HCT116 (cell line): ENCODE measurements around the gene TENM4. TPM values are rescaled to one million over a fixed set of nuclear protein-coding genes. Genes with fewer than 3 reads are reported as not detected.

Experiments
- ATAC-seq: fragments of 200-7000 bp; cut with Tn5 transposase; 2 replicates; pipeline ENCODE4 v1.9.1; 2020; ENCODE audit warnings: mild to moderate bottlenecking, moderate library complexity
- BruUV-seq: library from RNA; stranded (reverse); fragments of 400-500 nt; replicated peaks from 2 replicates; lab custom pipeline; 2021; lab: Mats Ljungman, UMichigan
- CTCF ChIA-PET: fragments of 300-600 bp; sonication (Branson Sonifier 250); formaldehyde crosslinking; loops from one replicate; lab custom pipeline; 2021; ENCODE audit warnings: antibody characterized with exemption; lab: Charles Lee
- POLR2A ChIA-PET: fragments of 300-600, 350-600 bp; sonication (Branson Sonifier 250); formaldehyde crosslinking; loops from one replicate; lab custom pipeline; 2021; ENCODE audit warnings: antibody characterized with exemption; lab: Charles Lee
- RAD21 ChIA-PET, 2 experiments: fragments of 300-600 bp; sonication (Branson Sonifier 250); formaldehyde crosslinking; loops; one replicate each; lab custom pipeline; 2023; ENCODE audit warnings: low total read pairs in 2 of 2; ENCODE audit not compliant: uncharacterized antibody in 2 of 2, unreplicated experiment in 2 of 2, low non-redundant PET in 1 of 2; lab: Charles Lee
- DNase-seq: peaks from one replicate; pipeline ENCODE4 v3.0.0-alpha.2; 2010; ENCODE audit warnings: low read depth, low spot score
- H2AFZ ChIP-seq: fragments of 200-600 bp; shearing (Covaris generic), sonication (generic); 2 replicates; pipeline ENCODE4 v1.6.1; 2017; ENCODE audit warnings: low read depth, mixed run types, mixed read lengths, antibody characterized with exemption, low read length; ENCODE audit not compliant: poor library complexity, severe bottlenecking
- H3K27ac ChIP-seq: 2 replicates; pipeline ENCODE4 v1.5.1; 2012; ENCODE audit warnings: low read depth, low read length
- H3K27me3 ChIP-seq: fragments of 200-600 bp; sonication (generic); 2 replicates; pipeline ENCODE4 v1.6.1; 2016; ENCODE audit warnings: mixed run types, low read length, mixed read lengths; ENCODE audit not compliant: insufficient read depth
- H3K36me3 ChIP-seq, 2 experiments: fragments of 200-500 bp in 1 of 2; fragments of 200-600 bp in 1 of 2; sonication (Bioruptor generic) in 1 of 2; sonication (generic) in 1 of 2; 2 replicates each; pipeline versions ENCODE4 v1.5.1 to v1.6.1; 2014 to 2016; ENCODE audit warnings: low read length in 2 of 2, inconsistent platforms in 1 of 2, mixed read lengths in 1 of 2, mixed run types in 1 of 2; ENCODE audit not compliant: insufficient read depth in 2 of 2, control insufficient read depth in 1 of 2
- H3K4me1 ChIP-seq, 2 experiments: fragments of 200-600 bp in 1 of 2; sonication (generic) in 1 of 2; 2 replicates each; pipeline versions ENCODE4 v1.5.1 to v1.6.1; 2012 to 2017; ENCODE audit warnings: low read length in 2 of 2, inconsistent platforms in 1 of 2, mild to moderate bottlenecking in 1 of 2, mixed read lengths in 1 of 2, mixed run types in 1 of 2, moderate library complexity in 1 of 2; ENCODE audit not compliant: insufficient read depth in 2 of 2, control insufficient read depth in 1 of 2
- H3K4me2 ChIP-seq: fragments of 200-600 bp; sonication (generic); 2 replicates; pipeline ENCODE4 v1.6.1; 2017; ENCODE audit warnings: mixed run types, low read length, mixed read lengths
- H3K4me3 ChIP-seq, 2 experiments: fragments of 200-600 bp in 1 of 2; sonication (generic) in 1 of 2; replicated peaks in 1 of 2; 2 replicates each; pipeline ENCODE4 v1.5.1; 2011 to 2016; ENCODE audit warnings: low read length in 2 of 2, control low read depth in 1 of 2, low read depth in 1 of 2, mild to moderate bottlenecking in 1 of 2, mixed read lengths in 1 of 2, mixed run types in 1 of 2
- H3K79me2 ChIP-seq: fragments of 200-600 bp; sonication (generic); 2 replicates; pipeline ENCODE4 v1.6.1; 2017; ENCODE audit warnings: mild to moderate bottlenecking, mixed run types, low read length, moderate library complexity, mixed read lengths; ENCODE audit not compliant: insufficient read depth
- H3K9ac ChIP-seq: fragments of 200-600 bp; sonication (generic); 2 replicates; pipeline ENCODE4 v1.6.1; 2016; ENCODE audit warnings: low read length, mixed read lengths
- H3K9me2 ChIP-seq: fragments of 200-600 bp; sonication (generic), shearing (Covaris generic); 2 replicates; pipeline ENCODE4 v1.6.1; 2017; ENCODE audit warnings: mixed run types, mild to moderate bottlenecking, moderate library complexity; ENCODE audit not compliant: insufficient read depth
- H3K9me3 ChIP-seq, 2 experiments: fragments of 200-500 bp in 1 of 2; fragments of 200-600 bp in 1 of 2; sonication (Bioruptor generic) in 1 of 2; sonication (generic) in 1 of 2; 2 replicates each; pipeline ENCODE4 v1.6.1; 2014 to 2017; ENCODE audit warnings: low read length in 2 of 2, mixed read lengths in 2 of 2, inconsistent platforms in 1 of 2, low read depth in 1 of 2, mild to moderate bottlenecking in 1 of 2, mixed run types in 1 of 2, moderate library complexity in 1 of 2; ENCODE audit not compliant: control insufficient read depth in 1 of 2, insufficient read depth in 1 of 2
- H4K20me1 ChIP-seq: fragments of 200-600 bp; sonication (generic), shearing (Covaris generic); 2 replicates; pipeline ENCODE4 v1.6.1; 2017; ENCODE audit warnings: mixed run types, mild to moderate bottlenecking, moderate library complexity; ENCODE audit not compliant: insufficient read depth
- ATF3 ChIP-seq: IDR thresholded peaks from 2 replicates; pipeline ENCODE4 v1.6.1; 2012
- CBX3 ChIP-seq: IDR thresholded peaks from 2 replicates; pipeline ENCODE4 v1.6.1; 2012; ENCODE audit warnings: low read depth
- CEBPB ChIP-seq: IDR thresholded peaks from 2 replicates; pipeline ENCODE4 v1.6.1; 2012; ENCODE audit warnings: low read depth
- CTCF ChIP-seq, 3 experiments: fragments of 200-600 bp in 1 of 3; sonication (generic) in 1 of 3; IDR thresholded peaks in 2 of 3; conservative IDR thresholded peaks in 1 of 3; 2 replicates each; pipeline ENCODE4 v1.5.1; 2012 to 2017; ENCODE audit warnings: low read depth in 2 of 3, low read length in 2 of 3, antibody characterized with exemption in 1 of 3, borderline replicate concordance in 1 of 3, control low read depth in 1 of 3, mild to moderate bottlenecking in 1 of 3, mixed read lengths in 1 of 3, mixed run types in 1 of 3, moderate library complexity in 1 of 3; ENCODE audit not compliant: insufficient read depth in 1 of 3
- EZH2 ChIP-seq: fragments of 200-600 bp; sonication (generic); IDR thresholded peaks from 2 replicates; pipeline ENCODE4 v1.6.1; 2017; ENCODE audit warnings: antibody characterized with exemption, mixed run types
- EZH2phosphoT487 ChIP-seq: fragments of 200-600 bp; IDR thresholded peaks from 2 replicates; pipeline ENCODE4 v1.6.1; 2018; ENCODE audit warnings: antibody characterized with exemption, borderline replicate concordance
- FOSL1 ChIP-seq: IDR thresholded peaks from 2 replicates; pipeline ENCODE4 v1.6.1; 2012; ENCODE audit warnings: low read depth
- JUND ChIP-seq: IDR thresholded peaks from 2 replicates; pipeline ENCODE4 v1.6.1; 2012
- MAX ChIP-seq: IDR thresholded peaks from 2 replicates; pipeline ENCODE4 v1.6.1; 2012
- POLR2AphosphoS5 ChIP-seq: IDR thresholded peaks from 2 replicates; pipeline ENCODE4 v1.6.1; 2011; ENCODE audit warnings: mild to moderate bottlenecking, low read depth, low read length, moderate library complexity
- REST ChIP-seq: IDR thresholded peaks from 2 replicates; pipeline ENCODE4 v1.6.1; 2012; ENCODE audit warnings: low read depth
- SIN3A ChIP-seq: IDR thresholded peaks from 2 replicates; pipeline ENCODE4 v1.6.1; 2012; ENCODE audit warnings: low read depth
- ZBTB33 ChIP-seq: IDR thresholded peaks from 2 replicates; pipeline ENCODE4 v1.6.1; 2011; ENCODE audit warnings: mild to moderate bottlenecking, low read length, moderate library complexity; ENCODE audit not compliant: insufficient replicate concordance; ENCODE audit errors: extremely low read depth
- intact Hi-C: fragments of 100-400 bp; cut with micrococcal nuclease; formaldehyde crosslinking; loops from 2 replicates; pipeline ENCODE4 v1.10.0; 2022
- total RNA-seq: library from RNA; stranded (reverse); gene quantifications from one replicate; pipeline ENCODE4 v1.2.1, GENCODE V29; 2021; ENCODE audit not compliant: unreplicated experiment

Gene TENM4
- total RNA-seq, 1 experiment from 2014 or later: 0.05 TPM

GRCh38 chr11:79437981-79438630 lies 2.7 kb downstream of the TENM4 start:
- Histone ChIP-seq H3K9me2 (no peaks in the 10 kb centered on the region), H3K27ac (no peak overlapping the region), H4K20me1 (no peaks in the 10 kb centered on the region), H3K4me1 (no peaks in the 10 kb centered on the region), H3K4me2 (no peak overlapping the region), H3K4me3 (no peak overlapping the region), H3K9ac (no peak overlapping the region), H3K9me3 (no peaks in the 10 kb centered on the region), H2AFZ (no peak overlapping the region), H3K27me3 (no peaks in the 10 kb centered on the region), H3K79me2 (no peaks in the 10 kb centered on the region), H3K36me3 (no peaks in the 10 kb centered on the region)
- ChIA-PET CTCF (no interaction called here), POLR2A (no interaction called here), RAD21 (no interaction called here)
- TF ChIP-seq SIN3A (no peak), POLR2AphosphoS5 (no peak), CTCF (IDR thresholded peaks at IDR 0.05 in 2 of 3, conservative IDR thresholded peaks at IDR 0.05 in 1 of 3; ENCODE audit: borderline replicate concordance in 1 of 3, insufficient read depth in 1 of 3, low read depth in 2 of 3, low read length in 2 of 3) (no peak), CBX3 (no peak), JUND (no peak), ZBTB33 (no peak), REST (no peak), EZH2 (no peak), FOSL1 (no peak), MAX (no peak), CEBPB (no peak), EZH2phosphoT487 (no peak), ATF3 (no peak)
- ATAC-seq (no peak), DNase-seq (no peak)
- intact Hi-C loops: no loop called here
- no TSS peak for BruUV-seq
